GM12864 (cell line): Measurements from ENCODE around the gene ZNF526.

ENCODE experiments used
- DNase-seq: peaks from one replicate; pipeline ENCODE4 v3.0.0-alpha.2; 2011; ENCODE audit warnings: low read depth
- H3K4me3 ChIP-seq: 2 replicates; pipeline ENCODE4 v1.5.1; 2011; ENCODE audit warnings: mild to moderate bottlenecking, low read depth, low read length, control low read depth
- CTCF ChIP-seq: IDR thresholded peaks from 2 replicates; pipeline ENCODE4 v1.5.1; 2011; ENCODE audit warnings: low read depth, mild to moderate bottlenecking, moderate library complexity, low read length, control low read depth, inconsistent platforms; ENCODE audit errors: missing control alignments

The ZNF526 gene

GRCh38 chr19:42208612-42209011, 11.5 kb upstream of the ZNF526 start:
- no peak for TF ChIP-seq CTCF

DNA sequence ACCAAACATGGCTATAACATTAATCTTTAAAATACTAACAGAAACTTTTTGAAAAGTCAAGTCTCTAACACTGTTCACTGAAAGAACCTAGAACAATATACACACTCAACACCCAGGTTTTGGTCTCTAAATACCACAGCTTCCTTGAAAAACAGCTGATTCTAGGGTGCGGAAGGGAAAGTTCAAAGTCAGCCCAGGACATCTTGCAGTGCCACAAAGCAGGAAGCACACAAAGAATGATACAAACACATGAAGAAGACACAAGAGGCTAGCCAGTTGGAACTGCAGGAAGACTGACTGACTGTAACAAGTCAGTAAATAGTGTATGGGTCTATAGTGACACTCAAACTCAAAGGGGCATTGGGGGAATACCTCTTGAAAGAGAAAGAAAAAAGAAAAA, 7.2 kb upstream of the ZNF526 start:
- DNase-seq = no peak
- TF ChIP-seq CTCF = no peak
- H3K4me3 ChIP-seq = no peak overlapping the region

More at GRCh38 chr19:42208612-42209011, 11.5 kb upstream of the ZNF526 start:
- no peak for DNase-seq
- no peak overlapping the region for H3K4me3 ChIP-seq

DNA sequence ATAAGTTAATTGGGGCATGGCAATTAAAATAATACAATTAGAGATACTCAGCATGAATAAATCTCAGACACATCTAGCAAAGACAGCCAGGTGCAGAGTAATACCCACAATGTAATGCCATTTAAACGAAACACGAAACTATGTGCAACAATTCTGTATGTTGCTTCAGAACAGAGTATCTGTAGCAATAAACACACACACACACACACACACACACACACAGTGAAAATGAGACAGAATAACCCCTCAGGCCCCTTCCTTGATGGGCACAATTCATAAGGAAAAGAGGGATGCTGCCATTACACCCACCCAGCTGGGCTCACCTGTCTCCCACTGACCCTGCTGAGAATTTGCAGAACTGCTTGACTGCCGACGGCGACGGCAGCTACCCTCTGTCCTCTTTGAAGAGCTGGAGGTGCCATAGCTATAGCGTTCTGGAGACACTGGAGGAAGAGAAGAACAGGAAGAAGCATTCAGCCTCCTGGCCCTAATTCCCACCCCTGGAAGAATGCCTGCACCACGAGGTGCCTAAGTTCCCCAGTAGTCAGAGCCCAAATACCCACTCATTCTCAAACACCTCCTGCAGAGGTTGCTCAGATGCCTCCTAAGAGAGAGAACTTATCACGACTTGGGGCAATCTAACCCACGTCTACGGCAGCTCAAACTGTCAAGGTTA, 5.2 kb upstream of the ZNF526 start:
- TF ChIP-seq CTCF = no peak

GRCh38 chr19:42216653-42217519, 3.2 kb upstream of the ZNF526 start:
- peak overlapping the region; percentile 86 for H3K4me3 ChIP-seq
- no peak for TF ChIP-seq CTCF
- DNase-seq = no peak

More for the DNA sequence above, 5.2 kb upstream of the ZNF526 start:
- H3K4me3 ChIP-seq = no peak overlapping the region
- DNase-seq = no peak

- TF ChIP-seq CTCF = no peak
- DNase-seq = peak; percentile 97
- H3K4me3 ChIP-seq = peak within 1 kb of the TSS; percentile 86
Measured at GRCh38 chr19:42217520-42218437, 2.3 kb upstream of the ZNF526 start, which contains the start of gene DEDD2. DEDD2 (minus strand) TSS chr19:42217677; CDS start chr19:42217007, 670 bp downstream.

GRCh38 chr19:42220751-42221097, 612 bp downstream of the ZNF526 start:
- no peak for TF ChIP-seq CTCF
- H3K4me3 ChIP-seq = peak overlapping the region; percentile 78
- DNase-seq = no peak
